ENCODE data around the gene SF3A1.

Gene SF3A1

DNA sequence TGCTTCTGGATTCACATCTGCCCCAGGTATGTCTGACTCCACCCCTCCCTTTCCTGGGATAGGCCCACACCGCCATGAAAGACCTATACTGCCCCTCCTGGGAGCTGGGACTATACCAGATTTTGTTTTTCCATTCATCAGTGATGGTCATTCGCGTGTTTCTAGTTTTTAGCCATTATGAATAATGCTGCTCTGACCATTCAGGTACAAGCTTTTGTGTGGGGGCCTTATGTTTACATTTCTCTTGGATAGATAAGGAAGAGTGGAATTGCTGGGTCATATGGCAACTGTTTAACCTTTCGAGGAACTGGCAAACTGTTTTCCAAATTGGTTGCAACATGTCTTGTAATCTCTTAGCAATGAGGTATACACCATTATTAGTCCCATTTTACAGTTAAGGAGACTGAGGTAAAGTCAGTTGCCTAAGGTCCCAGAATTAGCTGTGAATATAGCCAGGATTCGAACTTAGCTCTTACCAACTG, 28.8 kb downstream of the SF3A1 start:
- no peaks in the 10 kb centered on the region for H3K36me3 ChIP-seq (ENCODE audit: insufficient read depth)
- H3K79me2 ChIP-seq (ENCODE audit: insufficient read depth, low read depth), result peaks cover 14% of the 10 kb centered on the region; the same call in 1 of the 2 replicates
- peaks cover 44% of the 10 kb centered on the region for H3K4me1 ChIP-seq (ENCODE audit: low read depth, poor library complexity, severe bottlenecking)
- H3K9ac ChIP-seq, result no peak overlapping the region
- no peak overlapping the region; the same call in 1 of the 2 replicates for H2AFZ ChIP-seq (ENCODE audit: low read depth)
- H4K20me1 ChIP-seq (ENCODE audit: insufficient read depth), result no peaks in the 10 kb centered on the region
- peak overlapping the region; percentile 53 for H3K4me2 ChIP-seq
- TF ChIP-seq CTCF (conservative IDR thresholded peaks at IDR 0.05; ENCODE audit: low read depth, low read length), result no peak
- no peak overlapping the region; the same call in 1 of the 2 replicates for H3K27ac ChIP-seq
- no peaks in the 10 kb centered on the region for H3K27me3 ChIP-seq (ENCODE audit: insufficient read depth, low read depth)
- no peak overlapping the region for H3K4me3 ChIP-seq (IDR thresholded peaks at IDR 0.05; ENCODE audit: insufficient read depth, low read depth, low read length)

- Histone ChIP-seq H3K4me3 (IDR thresholded peaks at IDR 0.05; ENCODE audit: insufficient read depth, low read depth, low read length) (no peak within 1 kb of the TSS), H3K36me3 (ENCODE audit: insufficient read depth) (no peaks in the 10 kb centered on the region), H3K9ac (peak within 1 kb of the TSS; percentile 46; the same call in 1 of the 2 replicates), H3K27me3 (ENCODE audit: insufficient read depth, low read depth) (no peaks in the 10 kb centered on the region), H3K79me2 (ENCODE audit: insufficient read depth, low read depth) (peaks cover 14% of the 10 kb centered on the region; the same call in 1 of the 2 replicates), H3K4me2 (peak within 1 kb of the TSS; percentile 96), H3K4me1 (ENCODE audit: low read depth, poor library complexity, severe bottlenecking) (peaks cover 48% of the 10 kb centered on the region), H2AFZ (ENCODE audit: low read depth) (peak within 1 kb of the TSS; percentile 64), H3K27ac (peak within 1 kb of the TSS; percentile 35), H4K20me1 (ENCODE audit: insufficient read depth) (no peaks in the 10 kb centered on the region)
- TF ChIP-seq CTCF (conservative IDR thresholded peaks at IDR 0.05; ENCODE audit: low read depth, low read length), result no peak
Measured at GRCh38 chr22:30326706-30327362, 29.9 kb downstream of the SF3A1 start, which contains the start of gene TBC1D10A. TSS of gene TBC1D10A (minus strand) at chr22:30326941. CDS start at chr22:30326881, 60 bp downstream.

GRCh38 chr22:30326255-30326705, 30.4 kb downstream of the SF3A1 start:
- H3K4me1 ChIP-seq (ENCODE audit: low read depth, poor library complexity, severe bottlenecking), result peaks cover 48% of the 10 kb centered on the region
- no peak overlapping the region for H3K27ac ChIP-seq
- no peaks in the 10 kb centered on the region for H3K27me3 ChIP-seq (ENCODE audit: insufficient read depth, low read depth)
- no peaks in the 10 kb centered on the region for H3K36me3 ChIP-seq (ENCODE audit: insufficient read depth)
- no peak overlapping the region for H3K4me3 ChIP-seq (IDR thresholded peaks at IDR 0.05; ENCODE audit: insufficient read depth, low read depth, low read length)
- peaks cover 16% of the 10 kb centered on the region; the same call in 1 of the 2 replicates for H3K79me2 ChIP-seq (ENCODE audit: insufficient read depth, low read depth)
- H3K4me2 ChIP-seq, result peak overlapping the region; percentile 96
- no peaks in the 10 kb centered on the region for H4K20me1 ChIP-seq (ENCODE audit: insufficient read depth)
- no peak for TF ChIP-seq CTCF (conservative IDR thresholded peaks at IDR 0.05; ENCODE audit: low read depth, low read length)
- peak overlapping the region; percentile 61; the same call in 1 of the 2 replicates for H2AFZ ChIP-seq (ENCODE audit: low read depth)
- peak overlapping the region; percentile 46; the same call in 1 of the 2 replicates for H3K9ac ChIP-seq

DNA sequence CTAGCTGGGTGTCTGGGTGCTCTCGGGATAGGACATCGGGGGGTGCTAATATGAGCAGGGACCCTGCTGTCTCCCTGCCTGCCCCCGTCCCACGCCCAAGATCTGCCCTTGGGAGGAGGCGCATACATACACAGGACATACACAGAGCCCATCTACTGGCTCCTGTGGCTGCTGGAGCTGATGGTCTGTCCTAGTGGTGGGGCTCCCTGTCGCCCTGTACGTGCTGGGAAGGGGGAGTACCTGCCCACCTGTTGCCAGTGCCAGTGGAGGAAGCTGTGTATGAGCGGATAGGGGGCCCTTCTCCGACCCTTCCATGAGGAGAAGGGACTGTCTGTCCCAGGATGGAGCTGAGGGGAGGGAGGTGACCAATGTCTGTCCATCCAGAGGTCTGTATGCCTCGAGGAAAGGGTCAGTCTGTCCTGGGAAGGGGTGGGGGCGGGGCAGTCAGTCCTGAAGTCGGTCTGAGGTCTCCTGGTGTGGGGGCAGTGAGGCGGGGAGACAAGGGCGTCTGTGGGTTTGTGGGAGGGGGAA, 30.9 kb downstream of the SF3A1 start:
- H3K27ac ChIP-seq, result no peak overlapping the region
- H3K4me2 ChIP-seq, result peak overlapping the region; percentile 96
- H3K4me1 ChIP-seq (ENCODE audit: low read depth, poor library complexity, severe bottlenecking), result peaks cover 48% of the 10 kb centered on the region
- H3K79me2 ChIP-seq (ENCODE audit: insufficient read depth, low read depth), result peaks cover 19% of the 10 kb centered on the region; the same call in 1 of the 2 replicates
- H3K27me3 ChIP-seq (ENCODE audit: insufficient read depth, low read depth), result no peaks in the 10 kb centered on the region
- H4K20me1 ChIP-seq (ENCODE audit: insufficient read depth), result no peaks in the 10 kb centered on the region
- H3K4me3 ChIP-seq (IDR thresholded peaks at IDR 0.05; ENCODE audit: insufficient read depth, low read depth, low read length), result no peak overlapping the region
- H3K9ac ChIP-seq, result no peak overlapping the region
- H3K36me3 ChIP-seq (ENCODE audit: insufficient read depth), result no peaks in the 10 kb centered on the region
- no peak overlapping the region for H2AFZ ChIP-seq (ENCODE audit: low read depth)
- TF ChIP-seq CTCF (conservative IDR thresholded peaks at IDR 0.05; ENCODE audit: low read depth, low read length), result no peak

Measured in KMS-11 (cell line).